Measurements from ENCODE around the gene PPRC1.

DNA sequence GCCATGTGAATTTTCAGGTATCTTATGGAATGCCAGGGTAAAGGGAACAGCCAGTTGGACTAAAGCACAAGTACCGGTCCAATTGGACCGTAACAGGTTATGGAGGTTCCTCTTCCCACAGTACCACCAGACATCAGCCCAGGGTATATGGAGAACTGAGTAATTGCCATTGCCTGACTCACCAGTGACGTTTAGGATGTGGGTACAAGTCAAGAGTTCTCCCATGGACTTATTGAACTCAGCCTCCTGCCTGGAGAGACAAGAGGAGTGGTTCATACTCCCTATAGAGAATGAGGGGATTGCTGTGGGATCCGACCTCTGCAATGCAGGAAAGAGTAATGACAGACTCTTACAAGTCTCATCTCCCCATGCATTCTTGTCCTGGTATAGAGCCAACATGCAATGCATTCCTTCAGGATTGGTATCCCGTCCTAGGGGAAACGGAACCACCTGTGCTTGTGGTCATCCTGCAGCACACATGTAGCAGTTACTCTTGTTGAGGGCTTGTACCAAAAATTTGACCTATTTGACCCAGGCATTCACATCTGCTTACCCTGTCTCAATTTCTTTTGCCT lies 62.5 kb downstream of the PPRC1 start:
- TF ChIP-seq, protein P1, sequence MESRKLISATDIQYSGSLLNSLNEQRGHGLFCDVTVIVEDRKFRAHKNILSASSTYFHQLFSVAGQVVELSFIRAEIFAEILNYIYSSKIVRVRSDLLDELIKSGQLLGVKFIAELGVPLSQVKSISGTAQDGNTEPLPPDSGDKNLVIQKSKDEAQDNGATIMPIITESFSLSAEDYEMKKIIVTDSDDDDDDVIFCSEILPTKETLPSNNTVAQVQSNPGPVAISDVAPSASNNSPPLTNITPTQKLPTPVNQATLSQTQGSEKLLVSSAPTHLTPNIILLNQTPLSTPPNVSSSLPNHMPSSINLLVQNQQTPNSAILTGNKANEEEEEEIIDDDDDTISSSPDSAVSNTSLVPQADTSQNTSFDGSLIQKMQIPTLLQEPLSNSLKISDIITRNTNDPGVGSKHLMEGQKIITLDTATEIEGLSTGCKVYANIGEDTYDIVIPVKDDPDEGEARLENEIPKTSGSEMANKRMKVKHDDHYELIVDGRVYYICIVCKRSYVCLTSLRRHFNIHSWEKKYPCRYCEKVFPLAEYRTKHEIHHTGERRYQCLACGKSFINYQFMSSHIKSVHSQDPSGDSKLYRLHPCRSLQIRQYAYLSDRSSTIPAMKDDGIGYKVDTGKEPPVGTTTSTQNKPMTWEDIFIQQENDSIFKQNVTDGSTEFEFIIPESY (IDR thresholded peaks at IDR 0.05): no peak
- TF ChIP-seq EGR1 (IDR thresholded peaks at IDR 0.05; ENCODE audit: low read depth in 2 of 2) (no peak), SP1 (IDR thresholded peaks at IDR 0.05) (no peak), HNF4A (conservative IDR thresholded peaks at IDR 0.05) (no peak)
- TF ChIP-seq, protein P2, sequence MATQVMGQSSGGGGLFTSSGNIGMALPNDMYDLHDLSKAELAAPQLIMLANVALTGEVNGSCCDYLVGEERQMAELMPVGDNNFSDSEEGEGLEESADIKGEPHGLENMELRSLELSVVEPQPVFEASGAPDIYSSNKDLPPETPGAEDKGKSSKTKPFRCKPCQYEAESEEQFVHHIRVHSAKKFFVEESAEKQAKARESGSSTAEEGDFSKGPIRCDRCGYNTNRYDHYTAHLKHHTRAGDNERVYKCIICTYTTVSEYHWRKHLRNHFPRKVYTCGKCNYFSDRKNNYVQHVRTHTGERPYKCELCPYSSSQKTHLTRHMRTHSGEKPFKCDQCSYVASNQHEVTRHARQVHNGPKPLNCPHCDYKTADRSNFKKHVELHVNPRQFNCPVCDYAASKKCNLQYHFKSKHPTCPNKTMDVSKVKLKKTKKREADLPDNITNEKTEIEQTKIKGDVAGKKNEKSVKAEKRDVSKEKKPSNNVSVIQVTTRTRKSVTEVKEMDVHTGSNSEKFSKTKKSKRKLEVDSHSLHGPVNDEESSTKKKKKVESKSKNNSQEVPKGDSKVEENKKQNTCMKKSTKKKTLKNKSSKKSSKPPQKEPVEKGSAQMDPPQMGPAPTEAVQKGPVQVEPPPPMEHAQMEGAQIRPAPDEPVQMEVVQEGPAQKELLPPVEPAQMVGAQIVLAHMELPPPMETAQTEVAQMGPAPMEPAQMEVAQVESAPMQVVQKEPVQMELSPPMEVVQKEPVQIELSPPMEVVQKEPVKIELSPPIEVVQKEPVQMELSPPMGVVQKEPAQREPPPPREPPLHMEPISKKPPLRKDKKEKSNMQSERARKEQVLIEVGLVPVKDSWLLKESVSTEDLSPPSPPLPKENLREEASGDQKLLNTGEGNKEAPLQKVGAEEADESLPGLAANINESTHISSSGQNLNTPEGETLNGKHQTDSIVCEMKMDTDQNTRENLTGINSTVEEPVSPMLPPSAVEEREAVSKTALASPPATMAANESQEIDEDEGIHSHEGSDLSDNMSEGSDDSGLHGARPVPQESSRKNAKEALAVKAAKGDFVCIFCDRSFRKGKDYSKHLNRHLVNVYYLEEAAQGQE (IDR thresholded peaks at IDR 0.05): no peak
- TF ChIP-seq, protein P3, sequence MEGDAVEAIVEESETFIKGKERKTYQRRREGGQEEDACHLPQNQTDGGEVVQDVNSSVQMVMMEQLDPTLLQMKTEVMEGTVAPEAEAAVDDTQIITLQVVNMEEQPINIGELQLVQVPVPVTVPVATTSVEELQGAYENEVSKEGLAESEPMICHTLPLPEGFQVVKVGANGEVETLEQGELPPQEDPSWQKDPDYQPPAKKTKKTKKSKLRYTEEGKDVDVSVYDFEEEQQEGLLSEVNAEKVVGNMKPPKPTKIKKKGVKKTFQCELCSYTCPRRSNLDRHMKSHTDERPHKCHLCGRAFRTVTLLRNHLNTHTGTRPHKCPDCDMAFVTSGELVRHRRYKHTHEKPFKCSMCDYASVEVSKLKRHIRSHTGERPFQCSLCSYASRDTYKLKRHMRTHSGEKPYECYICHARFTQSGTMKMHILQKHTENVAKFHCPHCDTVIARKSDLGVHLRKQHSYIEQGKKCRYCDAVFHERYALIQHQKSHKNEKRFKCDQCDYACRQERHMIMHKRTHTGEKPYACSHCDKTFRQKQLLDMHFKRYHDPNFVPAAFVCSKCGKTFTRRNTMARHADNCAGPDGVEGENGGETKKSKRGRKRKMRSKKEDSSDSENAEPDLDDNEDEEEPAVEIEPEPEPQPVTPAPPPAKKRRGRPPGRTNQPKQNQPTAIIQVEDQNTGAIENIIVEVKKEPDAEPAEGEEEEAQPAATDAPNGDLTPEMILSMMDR (IDR thresholded peaks at IDR 0.05; ENCODE audit: low read depth, low read length, missing input control): no peak
